Epithelial cell of esophagus (primary cell): Measurements from ENCODE around the gene TNK1.

ENCODE experiments used
- DNase-seq: peaks from one replicate; pipeline ENCODE4 v3.0.0; 2010; ENCODE audit warnings: low read depth
- H3K4me3 ChIP-seq: 2 replicates; pipeline ENCODE4 v1.5.1; 2011; ENCODE audit warnings: mild to moderate bottlenecking, low read length, control low read depth
- CTCF ChIP-seq: IDR thresholded peaks from 2 replicates; pipeline ENCODE4 v1.5.1; 2011; ENCODE audit warnings: low read depth, mild to moderate bottlenecking, low read length, control low read depth, inconsistent platforms; ENCODE audit not compliant: insufficient read depth; ENCODE audit errors: missing control alignments

TNK1 gene

DNA sequence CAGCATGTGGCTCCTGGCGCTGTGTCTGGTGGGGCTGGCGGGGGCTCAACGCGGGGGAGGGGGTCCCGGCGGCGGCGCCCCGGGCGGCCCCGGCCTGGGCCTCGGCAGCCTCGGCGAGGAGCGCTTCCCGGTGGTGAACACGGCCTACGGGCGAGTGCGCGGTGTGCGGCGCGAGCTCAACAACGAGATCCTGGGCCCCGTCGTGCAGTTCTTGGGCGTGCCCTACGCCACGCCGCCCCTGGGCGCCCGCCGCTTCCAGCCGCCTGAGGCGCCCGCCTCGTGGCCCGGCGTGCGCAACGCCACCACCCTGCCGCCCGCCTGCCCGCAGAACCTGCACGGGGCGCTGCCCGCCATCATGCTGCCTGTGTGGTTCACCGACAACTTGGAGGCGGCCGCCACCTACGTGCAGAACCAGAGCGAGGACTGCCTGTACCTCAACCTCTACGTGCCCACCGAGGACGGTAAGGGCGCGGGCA, 27.4 kb downstream of the TNK1 start:
- no peak for DNase-seq

GRCh38 chr17:7408863-7409262, 28.0 kb downstream of the TNK1 start:
- no peak overlapping the region for H3K4me3 ChIP-seq
- no peak for TF ChIP-seq CTCF

More for the DNA sequence above, 27.4 kb downstream of the TNK1 start:
- TF ChIP-seq CTCF = no peak
- no peak overlapping the region for H3K4me3 ChIP-seq

DNA sequence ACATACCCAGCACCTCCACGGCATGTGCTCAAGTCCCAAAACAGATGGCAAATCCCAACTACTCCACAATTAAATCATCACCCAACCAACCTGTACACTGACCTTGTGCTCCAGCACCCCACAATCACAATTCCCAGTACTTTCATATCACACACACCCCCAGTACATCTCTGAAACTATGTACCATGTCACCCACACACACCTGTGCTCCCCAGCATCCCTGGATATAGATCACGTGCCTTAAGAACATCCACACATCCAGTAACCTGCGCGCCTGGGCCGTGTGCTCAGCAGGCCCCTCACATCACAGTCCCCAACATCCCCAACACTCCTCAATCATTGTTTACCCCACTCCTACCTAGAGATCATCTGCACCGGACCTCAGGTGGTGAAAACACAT, 28.8 kb downstream of the TNK1 start:
- DNase-seq = no peak
- TF ChIP-seq CTCF = no peak
- H3K4me3 ChIP-seq = no peak overlapping the region

More at GRCh38 chr17:7408863-7409262, 28.0 kb downstream of the TNK1 start:
- DNase-seq = no peak

DNA sequence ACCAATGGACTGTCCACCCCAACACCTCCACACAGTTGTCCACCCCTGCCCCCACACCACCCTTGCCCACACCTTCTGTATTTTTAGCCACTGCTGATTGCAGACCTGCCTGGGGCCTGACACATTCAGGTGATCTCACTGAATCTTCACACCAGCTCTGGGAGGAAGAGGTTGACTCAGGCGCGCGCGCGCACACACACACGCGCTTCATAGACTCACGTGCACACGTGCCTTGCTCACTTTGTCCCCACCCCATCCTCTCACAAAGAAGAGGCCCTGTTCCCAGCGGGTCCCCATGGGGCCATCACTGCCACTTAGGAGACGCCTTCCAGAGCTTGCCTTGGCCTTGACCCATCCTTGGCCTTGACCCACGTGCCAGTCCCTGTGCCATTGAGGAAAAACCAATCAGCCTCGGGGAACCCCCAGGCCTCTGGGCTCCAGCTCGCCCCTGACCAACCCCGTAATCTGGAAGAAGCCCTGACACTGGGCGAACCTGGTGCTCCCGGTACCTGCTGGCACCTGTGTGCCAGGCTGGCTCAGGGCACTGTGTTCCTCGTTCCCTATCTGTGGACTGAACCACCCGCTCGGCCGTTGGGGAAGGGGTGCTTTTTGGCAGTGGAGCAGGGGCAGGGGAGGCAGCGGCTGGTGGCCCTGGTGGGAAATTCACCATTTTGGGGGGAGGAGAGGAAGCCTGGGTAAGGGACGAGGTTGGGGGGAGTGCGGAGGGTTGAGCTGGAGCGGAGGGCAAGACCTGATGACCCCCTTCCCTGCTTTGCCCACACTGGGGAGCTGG, 29.9 kb downstream of the TNK1 start:
- TF ChIP-seq CTCF = no peak

DNA sequence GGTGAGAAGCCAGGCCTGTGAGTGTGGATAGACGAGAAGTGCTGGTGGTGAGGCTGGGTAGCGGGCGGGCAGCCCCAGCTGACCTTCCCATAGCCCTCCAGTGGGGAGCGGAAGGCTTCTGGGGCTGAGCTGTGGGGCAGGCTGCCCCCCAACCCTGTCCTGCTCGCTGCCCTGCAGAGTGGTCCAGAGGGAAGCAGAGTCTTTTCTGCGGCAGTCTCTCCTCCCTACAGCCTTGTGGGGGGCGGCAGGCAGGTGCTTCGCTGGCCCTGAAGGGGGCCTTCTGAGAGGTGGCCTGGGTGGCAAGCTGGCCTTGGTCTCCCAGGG, 30.5 kb downstream of the TNK1 start:
- no peak overlapping the region for H3K4me3 ChIP-seq
- DNase-seq = no peak
- TF ChIP-seq CTCF = no peak

More for the DNA sequence above, 29.9 kb downstream of the TNK1 start:
- no peak overlapping the region for H3K4me3 ChIP-seq
- DNase-seq = no peak

DNA sequence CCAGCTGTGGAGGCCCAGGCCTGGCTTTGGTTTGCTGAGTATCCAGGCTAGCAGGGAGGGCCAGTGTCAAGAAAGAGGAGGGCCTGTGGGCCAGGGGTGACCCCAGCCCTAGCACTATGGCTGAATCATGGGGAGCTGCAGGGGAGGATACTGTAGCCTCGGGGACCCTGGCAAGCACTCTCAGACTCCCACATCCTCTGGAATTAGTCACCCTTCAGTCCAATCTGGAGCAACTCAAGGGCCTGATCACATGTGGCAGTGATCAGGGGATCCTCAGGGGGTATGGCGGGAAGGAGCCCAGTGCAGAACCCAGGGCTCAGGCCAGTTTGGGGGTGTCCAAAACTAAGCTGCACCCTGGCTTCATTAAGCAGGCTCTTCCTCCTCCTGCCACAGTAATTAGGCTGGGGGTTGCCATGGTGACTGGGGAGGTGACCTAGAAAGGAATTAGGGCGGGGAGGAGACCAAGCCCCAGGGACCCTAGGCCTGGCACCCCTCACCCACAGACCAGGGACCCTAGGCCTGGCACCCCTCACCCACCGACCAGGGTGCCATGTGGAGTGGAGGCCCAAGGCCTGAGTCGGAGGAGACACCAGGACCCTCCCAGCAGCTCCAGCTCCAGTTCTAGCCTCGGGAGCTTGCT, 32.6 kb downstream of the TNK1 start:
- TF ChIP-seq CTCF = no peak
- peak; percentile 35 for DNase-seq
- no peak overlapping the region for H3K4me3 ChIP-seq

- no peak for DNase-seq
- H3K4me3 ChIP-seq = no peak overlapping the region
- no peak for TF ChIP-seq CTCF
Observed at GRCh38 chr17:7414837-7415236, 33.9 kb downstream of the TNK1 start.
